HG02588 (cell line): ENCODE results near the gene TCTA.
A peak's percentile ranks its signal among the peaks of the same experiment; 100 is the strongest.

Experiments used
- ATAC-seq: cut with Tn5 transposase; IDR thresholded peaks from one replicate; pipeline ENCODE4 v1.9.1; 2021; ENCODE audit warnings: mild to moderate bottlenecking, moderate library complexity; ENCODE audit not compliant: unreplicated experiment

The TCTA gene

DNA sequence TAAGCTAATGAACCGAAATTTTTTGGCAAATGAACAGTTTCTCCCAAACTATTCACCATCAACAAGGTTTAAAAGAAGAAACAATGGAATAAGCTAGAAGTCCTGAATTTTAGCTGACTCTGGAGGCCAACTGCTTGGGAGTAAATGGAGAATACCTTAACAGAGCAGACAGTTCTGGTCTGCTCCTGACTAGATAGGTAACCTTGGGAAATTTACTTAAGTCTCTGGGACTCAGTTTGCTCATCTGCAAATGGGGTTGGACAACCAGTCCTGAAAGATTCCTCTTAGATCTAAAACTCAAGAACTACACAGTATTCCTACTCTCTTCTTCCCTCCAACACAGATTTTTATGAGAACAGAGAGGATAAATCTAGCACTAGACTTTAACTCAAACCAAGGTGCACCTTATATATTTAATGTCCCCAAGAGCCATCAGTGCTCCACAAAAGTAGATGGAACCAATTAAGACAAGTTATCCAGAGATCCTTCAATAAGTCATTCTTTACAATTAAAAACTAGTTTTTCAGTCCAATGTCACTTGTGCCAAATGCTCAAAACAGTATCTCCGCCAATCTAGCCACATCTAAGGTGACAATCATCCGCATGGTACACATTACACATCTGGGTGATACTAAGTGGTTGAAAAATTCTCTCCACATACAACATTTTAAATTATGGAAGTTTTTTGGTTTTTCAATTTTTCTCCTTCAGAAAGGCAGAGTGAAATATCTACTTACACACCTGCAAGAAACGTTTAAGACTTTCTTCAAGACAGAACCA lies 2.0 kb upstream of the TCTA start:
- no peak for ATAC-seq

DNA sequence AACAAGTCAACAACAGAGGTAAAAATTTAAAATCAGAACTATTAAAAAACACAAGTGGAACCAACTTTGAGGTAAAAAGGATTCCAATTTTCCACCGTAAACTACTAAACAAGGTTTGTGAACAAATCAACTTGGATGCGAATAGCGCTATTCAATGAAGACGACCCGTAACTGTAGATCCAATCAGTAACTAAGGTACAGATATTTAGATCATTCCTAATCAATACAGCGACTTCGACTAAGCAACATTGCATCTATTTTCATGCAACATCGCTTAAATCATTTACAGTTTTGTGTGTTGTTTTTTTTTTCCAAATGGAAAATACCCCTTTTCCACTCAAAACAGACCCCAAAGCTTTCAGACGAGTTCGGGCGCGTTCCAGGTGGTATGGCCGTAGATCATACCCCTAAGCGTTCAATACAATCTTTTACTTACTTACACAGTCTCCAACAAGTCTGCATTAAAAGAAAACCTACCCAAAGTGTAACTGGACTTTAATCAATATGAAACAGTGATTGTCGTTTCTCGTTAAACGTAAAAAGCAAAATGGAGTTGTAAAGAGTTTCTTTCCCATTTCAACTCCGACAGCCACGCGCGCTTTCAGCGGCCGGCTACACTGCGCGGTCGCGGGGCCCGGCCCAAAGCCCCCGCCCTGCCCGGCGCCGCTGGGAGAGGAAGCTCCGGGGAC lies 1.2 kb upstream of the TCTA start:
- no peak for ATAC-seq

- peak; percentile 33 for ATAC-seq
These were observed 672 bp upstream of the TCTA start for GRCh38 chr3:49411535-49411967.

DNA sequence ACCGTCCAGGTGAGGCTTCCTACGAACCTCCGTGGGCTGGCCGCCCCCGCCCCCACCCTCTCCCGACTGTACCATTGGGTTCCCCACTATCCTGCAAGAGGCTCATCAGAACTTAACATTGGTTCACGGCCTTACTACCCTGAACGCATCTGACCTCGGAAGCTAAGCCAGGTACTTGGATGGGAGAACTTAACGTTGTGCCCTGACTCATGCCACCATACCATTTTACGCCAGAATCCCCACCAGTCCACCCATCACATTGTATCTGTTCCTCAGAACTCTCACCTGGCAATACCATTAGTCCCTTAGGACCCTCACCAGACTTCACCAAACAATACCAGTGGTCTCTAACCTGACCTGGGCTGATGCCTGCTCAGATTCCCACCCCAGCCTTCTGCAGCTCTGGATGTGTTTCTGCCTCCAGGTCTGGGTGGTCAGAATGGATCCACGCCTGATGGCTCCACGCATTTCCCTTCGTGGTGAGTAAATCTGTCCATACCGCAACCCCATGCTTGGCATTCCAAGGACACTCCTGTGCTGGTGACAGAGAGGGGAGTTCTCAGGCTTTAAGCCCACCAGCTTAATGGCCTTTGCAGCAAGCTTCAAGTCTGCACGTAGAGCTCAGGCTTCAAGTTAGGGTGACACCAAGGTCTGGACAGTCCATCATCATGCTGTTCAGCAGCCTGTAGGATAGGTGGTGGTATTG lies 562 bp downstream of the TCTA start:
- no peak for ATAC-seq

GRCh38 chr3:49413338-49413734 lies 1.1 kb downstream of the TCTA start:
- ATAC-seq: no peak

- ATAC-seq: no peak
These were observed 2.5 kb downstream of the TCTA start for GRCh38 chr3:49414753-49415152.

- ATAC-seq: no peak
These were observed 3.8 kb downstream of the TCTA start for GRCh38 chr3:49415931-49416601.

DNA sequence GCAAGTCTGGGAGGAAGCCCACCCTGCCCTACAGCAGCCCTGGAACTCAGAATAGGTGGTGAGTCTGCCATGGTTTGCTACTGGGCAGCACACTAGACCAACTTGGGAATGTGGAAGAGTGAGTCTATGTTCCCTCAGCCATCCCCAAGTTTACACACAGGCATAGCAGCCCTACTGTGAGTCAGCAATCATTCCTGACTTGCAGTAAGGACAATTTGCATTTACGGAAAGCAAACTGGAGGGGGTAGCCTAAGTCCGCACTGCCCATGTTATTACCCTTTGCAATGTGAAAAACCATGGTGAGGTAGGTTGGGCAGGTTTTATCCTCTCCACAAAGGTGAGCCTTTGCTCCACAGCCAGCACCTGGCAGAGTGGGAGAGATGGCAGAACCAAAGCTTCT lies 4.6 kb downstream of the TCTA start:
- ATAC-seq: no peak

DNA sequence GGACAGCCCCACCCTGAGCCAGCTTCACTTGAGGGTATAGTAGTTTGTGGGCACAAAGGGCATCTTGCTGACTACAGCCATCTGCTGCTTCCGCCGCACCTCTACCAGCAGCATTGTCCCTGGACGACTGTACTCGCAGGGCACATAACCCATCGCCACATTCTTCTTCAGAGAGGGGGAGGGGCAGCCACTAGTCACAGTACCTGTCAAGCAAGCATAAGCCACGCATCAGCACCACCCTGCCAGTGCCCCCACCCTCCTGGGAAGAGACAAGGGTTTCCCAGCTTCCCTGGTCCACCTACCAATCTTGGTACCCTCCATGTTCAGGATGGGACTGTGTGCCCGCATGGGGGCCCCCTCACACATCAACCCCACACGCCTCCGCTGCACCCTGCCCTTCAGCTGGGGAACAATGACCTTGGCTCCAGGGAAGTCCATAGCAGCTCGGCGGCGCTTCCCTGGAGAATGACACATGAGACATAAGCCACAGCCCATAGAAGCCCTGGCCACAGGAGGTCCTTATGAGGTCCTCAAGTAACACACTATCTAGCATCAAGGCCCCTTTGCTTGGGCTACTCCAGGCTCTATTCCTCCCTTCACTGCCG lies 5.4 kb downstream of the TCTA start:
- no peak for ATAC-seq

- ATAC-seq: no peak
These were observed 9.7 kb downstream of the TCTA start for GRCh38 chr3:49421890-49422378.

- no peak for ATAC-seq
These were observed 10.4 kb downstream of the TCTA start, which contains the start of gene AMT for GRCh38 chr3:49422379-49423248. AMT (minus strand) TSS chr3:49422473; CDS start chr3:49422450, 23 bp downstream.

DNA sequence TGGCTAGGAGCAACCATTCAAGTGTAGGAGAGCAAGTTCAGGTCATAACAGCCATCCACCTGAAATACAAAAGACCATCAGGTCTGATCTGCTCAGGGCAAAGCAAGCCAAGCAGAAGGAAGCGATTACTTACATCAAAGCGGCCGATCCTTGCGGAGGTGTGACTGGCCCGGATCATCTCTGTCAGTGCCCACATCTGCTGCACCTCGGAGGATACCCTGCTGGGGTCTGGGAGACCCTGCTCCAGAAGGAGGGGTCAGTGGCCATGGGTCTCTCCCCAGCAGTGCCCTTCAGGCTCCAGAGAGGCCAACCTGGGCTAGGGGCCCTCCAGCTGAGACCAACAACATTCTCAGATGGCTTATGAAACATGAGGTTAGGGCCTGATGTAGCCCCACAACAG lies 12.6 kb downstream of the TCTA start:
- ATAC-seq: no peak

DNA sequence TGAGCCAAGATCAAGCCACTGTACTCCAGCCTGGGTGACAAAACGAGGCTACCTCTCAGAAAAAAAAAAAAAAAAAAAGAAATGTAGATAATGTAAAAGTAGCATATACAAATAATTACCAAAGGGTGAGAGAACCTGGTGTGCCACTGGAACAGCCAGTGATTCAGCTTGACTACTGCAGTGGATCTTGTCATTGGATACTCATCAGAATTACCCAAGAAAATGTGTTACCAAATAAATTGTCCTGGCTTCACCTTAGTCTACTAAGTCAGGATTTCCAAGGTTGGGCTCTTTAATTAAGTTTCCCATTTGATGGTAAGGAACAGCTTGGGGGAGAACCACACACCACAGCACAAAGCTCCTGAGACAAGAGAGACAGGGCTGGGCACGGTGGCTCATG lies 15.4 kb downstream of the TCTA start:
- ATAC-seq: no peak

GRCh38 chr3:49428752-49429080 lies 16.5 kb downstream of the TCTA start:
- no peak for ATAC-seq

- ATAC-seq: no peak
These were observed 22.5 kb downstream of the TCTA start for GRCh38 chr3:49434731-49435130.

- ATAC-seq: no peak
These were observed 33.2 kb downstream of the TCTA start for GRCh38 chr3:49445391-49445790.

DNA sequence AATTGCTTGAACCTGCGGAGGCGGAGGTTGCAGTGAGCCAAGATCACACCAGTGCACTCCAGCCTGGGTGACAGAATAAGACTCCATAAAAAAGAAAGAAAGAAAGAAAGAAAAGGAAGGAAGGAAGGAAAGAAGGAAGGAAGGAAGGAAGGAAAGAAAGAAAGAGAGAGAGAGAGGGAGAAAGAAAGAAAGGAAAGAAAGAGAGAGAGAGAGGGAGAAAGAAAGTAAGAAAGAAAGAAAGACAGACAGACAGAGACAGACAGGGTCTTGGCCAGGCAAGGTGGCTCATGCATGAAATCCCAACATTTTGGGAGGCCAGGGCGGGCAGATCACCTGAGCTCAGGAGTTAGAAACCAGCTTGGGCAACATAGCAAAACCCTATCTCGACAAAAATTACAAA lies 41.4 kb downstream of the TCTA start:
- ATAC-seq: no peak

- no peak for ATAC-seq
These were observed 42.2 kb downstream of the TCTA start for GRCh38 chr3:49454458-49454857.

- no peak for ATAC-seq
These were observed 42.9 kb downstream of the TCTA start for GRCh38 chr3:49454898-49455681.
